HG03439 (cell line): ENCODE results near the gene TARS3.
"Not testable (repeated sequence)": the region's sequence is repeated elsewhere in the genome, so short reads cannot be mapped to it uniquely, and the experiment has no call there.

Source experiments
- ATAC-seq: cut with Tn5 transposase; IDR thresholded peaks from one replicate; pipeline ENCODE4 v1.9.1; 2021; ENCODE audit warnings: mild to moderate bottlenecking, moderate library complexity; ENCODE audit not compliant: unreplicated experiment

Gene TARS3

GRCh38 chr15:101657171-101657570 is 67.1 kb downstream of the TARS3 start:
- ATAC-seq = no peak

- not testable (repeated sequence) for ATAC-seq
These were observed 69.5 kb downstream of the TARS3 start for GRCh38 chr15:101654624-101655337.

GRCh38 chr15:101654171-101654570 is 70.1 kb downstream of the TARS3 start:
- no peak for ATAC-seq

- no peak for ATAC-seq
These were observed 71.4 kb downstream of the TARS3 start for GRCh38 chr15:101652786-101653430.

GRCh38 chr15:101652098-101652785 is 72.0 kb downstream of the TARS3 start, which contains the start of gene TM2D3:
Gene TM2D3, minus strand, starts transcription at chr15:101652381. Its CDS starts 20 bp downstream, at chr15:101652361.
- ATAC-seq = peak; percentile 88

GRCh38 chr15:101651554-101652097 is 72.6 kb downstream of the TARS3 start:
- ATAC-seq = peak; percentile 48

GRCh38 chr15:101650145-101650544 is 74.1 kb downstream of the TARS3 start:
- ATAC-seq = no peak

GRCh38 chr15:101648356-101648755 is 75.9 kb downstream of the TARS3 start:
- ATAC-seq = no peak

GRCh38 chr15:101647251-101647650 is 77.0 kb downstream of the TARS3 start:
- ATAC-seq = no peak

- ATAC-seq = no peak
These were observed 77.6 kb downstream of the TARS3 start for GRCh38 chr15:101646672-101647071.

- ATAC-seq = no peak
These were observed 81.9 kb downstream of the TARS3 start for GRCh38 chr15:101642361-101642760.

- ATAC-seq = no peak
These were observed 82.4 kb downstream of the TARS3 start for GRCh38 chr15:101641894-101642293.

- ATAC-seq = no peak
These were observed 83.0 kb downstream of the TARS3 start for GRCh38 chr15:101641129-101641764.

- no peak for ATAC-seq
These were observed 84.6 kb downstream of the TARS3 start for GRCh38 chr15:101639667-101640066.

GRCh38 chr15:101637919-101638318 is 86.4 kb downstream of the TARS3 start:
- ATAC-seq = no peak

GRCh38 chr15:101637516-101637915 is 86.8 kb downstream of the TARS3 start:
- ATAC-seq = no peak

- no peak for ATAC-seq
These were observed 87.2 kb downstream of the TARS3 start for GRCh38 chr15:101637038-101637437.

GRCh38 chr15:101635944-101636727 is 88.1 kb downstream of the TARS3 start:
- ATAC-seq = no peak

GRCh38 chr15:101633356-101633755 is 90.9 kb downstream of the TARS3 start:
- no peak for ATAC-seq

GRCh38 chr15:101626729-101627128 is 97.5 kb downstream of the TARS3 start:
- ATAC-seq = not testable (repeated sequence)
